B cell (primary cell): ENCODE results near the gene C1orf35. TPM values are rescaled to one million over a fixed set of nuclear protein-coding genes. Genes with fewer than 3 reads are reported as not detected.

ENCODE experiments used
- ATAC-seq: fragments of 200-7000 bp; cut with Tn5 transposase; one replicate; pipeline ENCODE4 v1.10.0; 2021; ENCODE audit warnings: low read depth, mild to moderate bottlenecking, moderate number of reproducible peaks, moderate library complexity
- CTCF ChIA-PET: fragments of 350-600 bp; sonication (Branson Sonifier 250); formaldehyde crosslinking; loops from one replicate; lab custom pipeline; 2021; ENCODE audit warnings: antibody characterized with exemption, inconsistent platforms; lab: Charles Lee
- POLR2A ChIA-PET: fragments of 350-600 bp; sonication (Branson Sonifier 250); formaldehyde crosslinking; loops from one replicate; lab custom pipeline; 2021; ENCODE audit warnings: antibody characterized with exemption; lab: Charles Lee
- DNase-seq: peaks from one replicate; pipeline ENCODE4 v3.0.0; 2013
- H2AFZ ChIP-seq: 2 replicates; pipeline ENCODE4 v1.6.1; 2012; ENCODE audit warnings: mild to moderate bottlenecking, low read depth, low read length; ENCODE audit not compliant: insufficient read depth, poor library complexity, severe bottlenecking
- H3K27ac ChIP-seq, 2 donors: 1 replicate in 1 of 2; 2 replicates in 1 of 2; pipeline ENCODE4 v1.5.1; 2012 to 2013; ENCODE audit warnings: low read length in 2 of 2, mild to moderate bottlenecking in 2 of 2, moderate library complexity in 1 of 2
- H3K27me3 ChIP-seq, 4 experiments: fragments of 200-600 bp in 1 of 4; sonication (generic) in 1 of 4; replicated peaks in 1 of 4; 1 replicate in 2 of 4; 2 replicates in 2 of 4; pipeline versions ENCODE4 v1.6.1 to v1.7.0; 2013 to 2016; ENCODE audit warnings: low read length in 3 of 4, mild to moderate bottlenecking in 2 of 4, mixed read lengths in 1 of 4, moderate library complexity in 1 of 4; ENCODE audit not compliant: insufficient read depth in 4 of 4, control insufficient read depth in 3 of 4; ENCODE audit errors: control extremely low read depth in 1 of 4
- H3K36me3 ChIP-seq, 2 experiments: replicated peaks in 1 of 2; 1 replicate in 1 of 2; 2 replicates in 1 of 2; pipeline versions ENCODE4 v1.6.1 to v1.7.1; 2013; ENCODE audit warnings: low read length in 1 of 2; ENCODE audit not compliant: insufficient read depth in 2 of 2, control insufficient read depth in 1 of 2; ENCODE audit errors: control extremely low read depth in 1 of 2, extremely low read depth in 1 of 2
- H3K4me1 ChIP-seq, 2 donors: fragments of 200-600 bp in 1 of 2; sonication (generic) in 1 of 2; 1 replicate in 1 of 2; 2 replicates in 1 of 2; pipeline versions ENCODE4 v1.5.1 to v1.6.1; 2013 to 2017; ENCODE audit warnings: low read length in 2 of 2; ENCODE audit not compliant: control insufficient read depth in 2 of 2, insufficient read depth in 2 of 2
- H3K4me2 ChIP-seq: replicated peaks from 2 replicates; pipeline ENCODE3; 2012; ENCODE audit warnings: mild to moderate bottlenecking, low read depth, low read length; ENCODE audit not compliant: poor library complexity, severe bottlenecking
- H3K4me3 ChIP-seq, 5 experiments: fragments of 200-600 bp in 1 of 5; sonication (generic) in 1 of 5; 1 replicate in 3 of 5; 2 replicates in 2 of 5; pipeline versions ENCODE4 v1.5.1 to v1.7.0; 2011 to 2016; ENCODE audit warnings: low read length in 4 of 5, mild to moderate bottlenecking in 4 of 5, low read depth in 2 of 5, control low read depth in 1 of 5, moderate library complexity in 1 of 5; ENCODE audit not compliant: insufficient read depth in 1 of 5; ENCODE audit errors: control extremely low read depth in 1 of 5, extremely low read depth in 1 of 5
- H3K79me2 ChIP-seq: fragments of 200-600 bp; sonication (generic); one replicate; pipeline ENCODE4 v1.6.0; 2016; ENCODE audit warnings: low read length; ENCODE audit not compliant: control insufficient read depth, insufficient read depth
- H3K9ac ChIP-seq: fragments of 200-600 bp; sonication (generic); 2 replicates; pipeline ENCODE4 v1.6.1; 2017; ENCODE audit warnings: mild to moderate bottlenecking, low read length, moderate library complexity
- H3K9me3 ChIP-seq, 3 donors: one replicate each; pipeline versions ENCODE4 v1.6.1 to v1.7.1; 2013; ENCODE audit warnings: low read length in 2 of 3; ENCODE audit not compliant: control insufficient read depth in 2 of 3, insufficient read depth in 1 of 3; ENCODE audit errors: control extremely low read depth in 1 of 3
- H4K20me1 ChIP-seq: 2 replicates; pipeline ENCODE4 v1.6.0; 2012; ENCODE audit warnings: mild to moderate bottlenecking, low read length; ENCODE audit not compliant: insufficient read depth, control insufficient read depth, poor library complexity, severe bottlenecking
- H3K27ac Mint-ChIP-seq: one replicate; pipeline ENCODE4 v1.8.0; 2021; ENCODE audit warnings: mixed read lengths
- H3K27me3 Mint-ChIP-seq: one replicate; pipeline ENCODE4 v1.8.0; 2021; ENCODE audit warnings: mixed read lengths
- H3K4me1 Mint-ChIP-seq: one replicate; pipeline ENCODE4 v1.8.0; 2021; ENCODE audit warnings: mixed read lengths
- H3K4me3 Mint-ChIP-seq: one replicate; pipeline ENCODE4 v1.8.0; 2021; ENCODE audit warnings: mixed read lengths
- H3K9me3 Mint-ChIP-seq: one replicate; pipeline ENCODE4 v1.8.0; 2022; ENCODE audit warnings: mixed read lengths; ENCODE audit not compliant: insufficient read depth
- EZH2 ChIP-seq: IDR thresholded peaks from 2 replicates; pipeline ENCODE4 v1.6.1; 2012; ENCODE audit warnings: borderline replicate concordance, low read depth, mild to moderate bottlenecking, moderate library complexity, low read length; ENCODE audit not compliant: insufficient read depth, poor library complexity, severe bottlenecking
- WGBS: methylation state at CpG from one replicate; pipeline ENCODE4 v1.1.5; 2013; ENCODE audit warnings: missing lambda C conversion rate; ENCODE audit not compliant: insufficient coverage; 5-methylcytosine and 5-hydroxymethylcytosine counted together
- intact Hi-C: fragments of 100-400 bp; cut with micrococcal nuclease; formaldehyde crosslinking; loops from one replicate; pipeline ENCODE4 v1.10.0; 2022
- polyA plus RNA-seq: library from polyadenylated mRNA; depleted of rRNA; stranded (reverse); fragments of >200 nt; gene quantifications from 2 replicates; pipeline ENCODE4 v1.2.3, GENCODE V29; 2012
- total RNA-seq, 2 donors: library from RNA; stranded (reverse); fragments of 120-200 nt in 1 of 2; gene quantifications; 1 replicate in 1 of 2; 2 replicates in 1 of 2; pipeline versions ENCODE4 v1.2.3 to v1.2.4, GENCODE V29; 2013 to 2022
- TF ChIP-seq, protein P1 (sequence below): fragments of 200-600 bp; IDR thresholded peaks from one replicate; pipeline ENCODE4 v1.8.0; 2022; ENCODE audit warnings: antibody characterized with exemption, mild to moderate bottlenecking

The C1orf35 gene
- total and polyA plus RNA-seq, 2 donors (not counting 1 experiment from before 2014, with no cell fraction given), result 24.1 to 41.0 TPM

GRCh38 chr1:228141226-228142044, 38.3 kb upstream of the C1orf35 start:
- CTCF ChIA-PET, result interaction anchor here (0.8 to 1.8 kb wide), 2 partner anchors 24 to 25 kb away, joined by 3 to 8 read pairs; partner anchors contain the start of gene IBA57
- no peak for TF ChIP-seq EZH2
- TF ChIP-seq, protein P1, sequence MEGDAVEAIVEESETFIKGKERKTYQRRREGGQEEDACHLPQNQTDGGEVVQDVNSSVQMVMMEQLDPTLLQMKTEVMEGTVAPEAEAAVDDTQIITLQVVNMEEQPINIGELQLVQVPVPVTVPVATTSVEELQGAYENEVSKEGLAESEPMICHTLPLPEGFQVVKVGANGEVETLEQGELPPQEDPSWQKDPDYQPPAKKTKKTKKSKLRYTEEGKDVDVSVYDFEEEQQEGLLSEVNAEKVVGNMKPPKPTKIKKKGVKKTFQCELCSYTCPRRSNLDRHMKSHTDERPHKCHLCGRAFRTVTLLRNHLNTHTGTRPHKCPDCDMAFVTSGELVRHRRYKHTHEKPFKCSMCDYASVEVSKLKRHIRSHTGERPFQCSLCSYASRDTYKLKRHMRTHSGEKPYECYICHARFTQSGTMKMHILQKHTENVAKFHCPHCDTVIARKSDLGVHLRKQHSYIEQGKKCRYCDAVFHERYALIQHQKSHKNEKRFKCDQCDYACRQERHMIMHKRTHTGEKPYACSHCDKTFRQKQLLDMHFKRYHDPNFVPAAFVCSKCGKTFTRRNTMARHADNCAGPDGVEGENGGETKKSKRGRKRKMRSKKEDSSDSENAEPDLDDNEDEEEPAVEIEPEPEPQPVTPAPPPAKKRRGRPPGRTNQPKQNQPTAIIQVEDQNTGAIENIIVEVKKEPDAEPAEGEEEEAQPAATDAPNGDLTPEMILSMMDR, result no peak
- H3K4me1 ChIP-seq, result peaks cover 55 to 74% of the 10 kb centered on the region in 2 donors
- no peaks in the 10 kb centered on the region for H3K27me3 ChIP-seq
- peak overlapping the region; percentile 93 to 94 for H3K27ac ChIP-seq
- ATAC-seq, result no peak
- peaks cover 63% of the 10 kb centered on the region for H3K79me2 ChIP-seq
- H3K27me3 Mint-ChIP-seq, result no peaks in the 10 kb centered on the region
- peak overlapping the region; percentile 61 to 87 (median 82) for H3K4me3 ChIP-seq
- no peaks in the 10 kb centered on the region for H3K9me3 Mint-ChIP-seq
- H3K9ac ChIP-seq, result peak overlapping the region; percentile 92
- peaks cover 62% of the 10 kb centered on the region for H4K20me1 ChIP-seq
- POLR2A ChIA-PET, result interaction anchor here (1.1 to 1.4 kb wide), 2 partner anchors 20 to 24 kb away, joined by 3 to 22 read pairs; partner anchors contain the start of gene IBA57
- intact Hi-C loops, result no loop called here
- peak overlapping the region; percentile 96 for H3K4me3 Mint-ChIP-seq
- WGBS, result 54% methylated on average over 27 of the region's 27 CpGs
- H3K27ac Mint-ChIP-seq, result peak overlapping the region; percentile 100
- DNase-seq, result peak; percentile 24
- H3K4me2 ChIP-seq, result peak overlapping the region; percentile 98
- H2AFZ ChIP-seq, result no peak overlapping the region
- peaks cover 62% of the 10 kb centered on the region for H3K4me1 Mint-ChIP-seq
- peaks cover 0 to 11% (median 0%) of the 10 kb centered on the region in 3 donors for H3K9me3 ChIP-seq
- H3K36me3 ChIP-seq, result peaks cover 0 to 22% of the 10 kb centered on the region in 2 experiments
